ENCODE measurements around the gene MTUS2.
"Not testable (repeated sequence)": the region's sequence is repeated elsewhere in the genome, so short reads cannot be mapped to it uniquely, and the experiment has no call there.

Gene MTUS2

DNA sequence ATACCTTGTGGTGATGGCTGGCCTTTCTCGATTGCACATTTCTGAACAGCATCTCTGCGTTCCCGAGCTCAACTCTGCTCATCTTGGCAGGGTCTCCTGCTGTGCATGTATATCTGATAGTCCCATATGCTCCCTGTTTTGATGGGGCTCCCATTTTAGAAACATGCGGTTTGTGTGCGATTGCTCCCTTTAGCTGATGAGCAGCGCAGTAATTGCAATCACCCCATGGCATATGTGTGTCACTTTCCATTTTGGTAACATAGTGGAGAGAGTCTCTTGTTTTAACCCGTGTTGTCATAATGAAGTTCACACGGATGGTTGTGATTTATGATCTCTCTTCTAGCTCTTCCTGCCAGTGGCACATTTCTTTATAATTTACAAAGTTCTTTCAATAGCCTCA, 144.7 kb downstream of the MTUS2 start:
- no peak for DNase-seq

DNA sequence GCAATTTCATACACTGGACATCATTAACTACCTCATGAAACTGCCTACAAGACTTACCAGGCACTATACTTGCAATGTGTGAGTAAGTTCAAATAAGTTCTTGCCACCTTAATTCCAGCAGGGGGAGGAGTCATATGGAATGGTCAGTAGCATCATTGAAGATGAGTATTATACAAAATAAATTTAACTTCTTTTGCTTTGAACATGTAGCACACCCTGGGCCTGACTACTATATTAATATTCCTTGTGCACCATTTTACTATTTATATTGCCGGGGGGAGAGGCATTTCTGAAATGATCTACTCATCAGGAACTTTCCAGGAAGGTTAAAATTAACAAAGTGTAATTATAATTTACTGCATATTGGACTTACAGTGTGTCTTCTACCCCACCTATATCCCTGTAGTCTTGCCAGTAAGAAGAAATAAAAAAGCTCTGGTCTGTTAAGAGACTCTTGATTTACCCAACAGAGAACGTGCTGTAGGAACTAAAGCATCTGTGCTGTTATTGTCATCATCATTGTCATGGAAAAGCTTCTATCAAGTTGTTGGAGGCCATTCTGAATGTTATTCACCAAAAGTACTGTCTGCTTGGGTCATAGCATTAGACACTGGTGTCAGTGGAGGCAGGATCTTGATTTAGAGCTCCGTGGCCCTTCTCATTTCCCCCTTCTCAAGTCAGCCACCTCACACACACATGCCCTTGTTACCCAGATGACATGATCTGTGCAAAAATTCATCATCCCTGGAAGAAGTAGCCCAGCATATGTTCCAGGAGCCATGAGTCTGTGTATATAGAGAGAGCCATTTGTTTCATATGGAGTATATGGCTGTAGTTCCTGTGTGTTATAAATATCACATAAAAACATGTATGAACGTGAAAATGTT, 147.1 kb downstream of the MTUS2 start:
- peak; percentile 2 for DNase-seq

DNA sequence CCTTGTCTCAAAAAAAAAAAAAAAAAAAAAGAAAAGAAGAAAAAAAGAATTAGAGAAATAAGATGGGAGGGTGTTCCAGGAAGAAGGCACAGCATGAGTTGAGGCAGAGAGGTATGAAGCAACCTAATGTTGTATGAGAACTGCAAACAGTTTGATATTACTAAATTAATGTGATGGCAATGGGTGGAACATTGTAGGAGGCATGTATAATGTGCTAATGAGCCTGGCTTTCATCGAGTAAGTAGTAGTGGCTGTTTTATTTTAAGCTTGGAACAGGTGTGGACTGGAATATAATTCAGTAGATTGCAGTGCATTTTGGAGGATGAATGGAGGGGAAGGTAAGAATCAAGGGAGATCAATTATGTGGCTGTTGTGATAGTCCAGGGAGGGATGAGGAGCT, 156.1 kb downstream of the MTUS2 start:
- no peak for DNase-seq

DNA sequence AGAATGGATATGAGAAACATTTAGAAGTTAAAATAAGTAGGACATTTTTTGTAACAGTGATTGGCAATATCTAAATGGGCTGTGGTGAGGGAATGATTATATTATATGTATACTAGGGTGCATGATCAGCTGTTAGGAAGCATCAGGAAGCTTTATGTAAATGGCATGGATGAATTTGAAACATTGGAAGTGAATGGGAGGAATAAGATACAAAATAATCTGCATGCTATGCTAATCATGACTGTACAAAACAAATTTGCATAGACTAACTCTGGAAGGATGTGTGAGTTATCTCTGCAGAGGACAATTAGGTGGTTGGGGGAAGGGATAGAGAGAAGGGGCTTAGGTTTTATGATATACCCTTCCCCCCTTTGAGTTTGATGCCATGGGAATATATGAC, 156.5 kb downstream of the MTUS2 start:
- DNase-seq: no peak

DNA sequence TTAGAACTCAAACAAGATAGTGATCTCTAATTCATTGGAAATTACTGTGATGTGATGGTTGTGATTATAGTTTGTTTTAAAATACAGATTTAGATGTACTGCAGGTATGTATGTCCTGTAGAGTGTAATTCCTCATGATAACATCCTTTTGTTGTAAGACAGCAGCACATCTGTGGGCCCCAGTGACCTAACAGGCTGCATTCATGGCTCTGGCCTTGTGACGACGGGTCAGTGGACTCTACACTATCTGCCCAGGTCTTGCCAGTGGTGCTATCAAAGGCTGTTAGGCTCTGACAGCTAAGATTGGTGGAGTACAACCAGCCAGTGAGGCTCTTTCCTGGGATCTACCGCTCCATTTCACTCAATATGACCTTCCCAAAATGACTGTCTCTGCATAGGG, 158.4 kb downstream of the MTUS2 start:
- no peak for DNase-seq

DNA sequence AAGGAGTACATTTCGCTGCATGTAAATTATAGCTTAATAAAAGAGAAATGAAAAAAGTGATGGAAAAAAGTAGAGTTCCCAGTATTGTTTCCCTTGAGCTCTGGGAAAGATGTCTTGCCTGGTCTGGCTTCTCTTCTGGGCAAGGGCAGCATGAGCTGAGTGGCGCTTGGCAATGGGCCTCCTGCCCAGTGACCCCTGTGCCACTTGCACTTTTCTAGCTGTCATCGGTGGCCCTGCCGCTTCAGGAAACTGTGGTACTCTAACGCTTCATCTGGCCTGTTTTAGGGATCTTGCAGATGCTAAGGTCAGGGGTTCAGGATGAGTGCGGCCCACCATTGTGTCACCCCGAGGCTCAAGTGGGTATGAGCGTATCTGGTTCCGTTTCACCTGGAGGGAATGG, 161.4 kb downstream of the MTUS2 start:
- DNase-seq: no peak

DNA sequence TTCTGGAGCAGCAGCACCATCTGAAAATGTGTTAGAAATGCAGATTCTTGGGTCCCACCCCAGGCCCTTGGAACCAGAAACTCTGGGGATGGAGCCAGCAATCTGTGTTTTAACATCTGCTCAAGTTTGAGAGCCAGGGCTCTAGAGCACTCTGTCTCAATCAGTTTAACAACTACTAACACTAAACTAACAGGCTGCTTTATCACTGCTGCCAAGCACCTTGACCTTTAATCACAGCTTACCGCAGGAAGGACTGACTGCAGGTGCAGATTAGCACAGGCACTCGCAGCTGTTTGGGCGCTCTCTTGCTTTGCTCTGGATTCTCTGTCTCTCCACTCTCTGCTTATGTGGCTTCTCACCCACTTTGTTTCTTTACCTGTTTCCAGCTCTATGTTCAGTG, 163.5 kb downstream of the MTUS2 start:
- DNase-seq: no peak

DNA sequence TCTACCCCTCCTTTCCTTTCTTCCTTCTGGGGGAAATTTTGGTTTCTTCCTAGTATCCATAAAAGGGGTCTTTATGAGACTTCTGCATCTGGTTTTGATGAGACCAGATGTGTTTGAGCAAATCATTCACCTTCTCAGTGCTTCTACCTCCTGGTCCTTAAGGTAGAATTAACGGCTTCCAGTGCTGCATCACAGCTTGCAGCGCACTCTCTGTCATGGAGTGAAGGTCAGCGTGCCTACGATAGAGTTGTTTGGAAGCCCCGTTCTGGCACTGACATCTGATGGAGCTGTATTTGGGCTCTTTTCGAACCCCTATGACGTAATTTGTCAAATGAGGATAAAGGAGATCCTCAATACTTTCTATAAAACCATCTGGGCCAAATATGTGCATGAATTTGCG, 164.2 kb downstream of the MTUS2 start:
- no peak for DNase-seq

DNA sequence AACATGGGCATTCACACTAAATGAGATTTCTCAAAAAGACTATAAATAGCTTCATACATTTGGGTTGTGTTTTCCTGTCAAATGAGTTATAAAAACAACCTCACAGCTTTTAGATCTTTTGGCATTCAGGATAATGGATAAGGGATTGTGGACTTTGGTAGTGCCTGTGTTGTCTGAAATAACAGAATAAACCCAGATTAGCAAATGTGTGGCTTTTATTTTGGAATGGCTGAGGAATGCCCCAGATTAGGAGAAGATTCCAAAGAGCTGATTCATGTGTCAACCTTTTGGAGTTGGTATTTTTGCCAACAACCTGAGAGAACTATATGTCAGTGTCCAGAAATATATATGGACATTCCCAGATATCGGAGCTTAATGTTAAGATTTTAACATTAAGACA, 164.7 kb downstream of the MTUS2 start:
- no peak for DNase-seq

DNA sequence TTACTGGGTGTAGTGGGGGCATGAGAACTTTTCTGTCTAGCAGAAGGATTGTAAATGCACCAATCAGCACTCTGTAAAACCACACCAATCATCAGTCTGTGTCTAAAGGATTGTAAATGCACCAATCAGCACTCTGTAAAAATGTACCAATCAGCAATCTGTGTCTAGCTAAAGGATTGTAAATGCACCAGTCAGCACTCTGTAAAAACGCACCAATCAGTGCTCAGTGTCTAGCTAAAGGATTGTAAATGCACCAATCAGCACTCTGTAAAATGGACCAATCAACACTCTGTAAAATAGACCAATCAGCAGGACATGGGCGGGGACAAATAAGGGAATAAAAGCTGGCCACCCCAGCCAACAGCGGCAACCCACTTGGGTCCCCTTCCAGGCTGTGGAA, 170.2 kb downstream of the MTUS2 start:
- not testable (repeated sequence) for DNase-seq

DNA sequence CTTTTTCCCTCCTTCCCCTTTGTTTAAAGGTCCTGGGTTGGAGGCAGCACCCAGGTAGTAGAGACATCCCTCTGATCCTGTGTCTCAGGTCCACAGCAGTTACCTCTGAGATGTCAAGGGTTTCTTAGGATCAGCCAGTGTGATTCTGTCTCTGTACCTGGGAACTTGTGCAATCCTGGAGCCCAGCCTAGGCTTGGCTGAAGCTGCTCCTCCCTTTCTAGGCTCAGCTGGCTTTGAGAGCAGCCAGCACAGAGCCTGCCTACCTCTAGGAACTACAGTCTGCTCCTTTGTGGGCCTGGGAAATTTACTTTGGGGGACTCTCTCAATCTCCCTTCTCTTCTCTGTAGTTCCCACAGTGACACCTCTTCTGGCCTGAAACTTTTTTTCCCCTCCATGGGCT, 171.6 kb downstream of the MTUS2 start:
- DNase-seq: no peak

DNA sequence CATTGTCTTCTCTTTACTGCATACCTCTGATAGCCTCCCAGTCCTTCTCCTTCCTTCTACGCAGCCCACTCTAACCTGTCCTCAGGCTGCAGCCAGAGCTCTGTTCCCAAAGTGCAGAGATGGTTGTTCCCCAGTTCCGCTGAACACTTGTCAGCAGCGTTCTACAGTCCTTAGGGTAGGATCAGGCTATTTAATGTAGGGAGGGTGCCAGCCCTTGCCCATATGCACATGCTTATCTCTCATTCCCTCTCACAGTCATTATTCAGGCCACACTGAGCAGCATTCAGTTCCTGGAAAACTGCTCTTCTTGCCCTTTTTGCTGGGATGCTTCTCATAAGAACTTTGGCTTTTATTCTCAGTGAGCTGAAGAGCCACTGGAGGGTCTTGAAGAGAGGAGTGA, 180.7 kb downstream of the MTUS2 start:
- DNase-seq: no peak

DNA sequence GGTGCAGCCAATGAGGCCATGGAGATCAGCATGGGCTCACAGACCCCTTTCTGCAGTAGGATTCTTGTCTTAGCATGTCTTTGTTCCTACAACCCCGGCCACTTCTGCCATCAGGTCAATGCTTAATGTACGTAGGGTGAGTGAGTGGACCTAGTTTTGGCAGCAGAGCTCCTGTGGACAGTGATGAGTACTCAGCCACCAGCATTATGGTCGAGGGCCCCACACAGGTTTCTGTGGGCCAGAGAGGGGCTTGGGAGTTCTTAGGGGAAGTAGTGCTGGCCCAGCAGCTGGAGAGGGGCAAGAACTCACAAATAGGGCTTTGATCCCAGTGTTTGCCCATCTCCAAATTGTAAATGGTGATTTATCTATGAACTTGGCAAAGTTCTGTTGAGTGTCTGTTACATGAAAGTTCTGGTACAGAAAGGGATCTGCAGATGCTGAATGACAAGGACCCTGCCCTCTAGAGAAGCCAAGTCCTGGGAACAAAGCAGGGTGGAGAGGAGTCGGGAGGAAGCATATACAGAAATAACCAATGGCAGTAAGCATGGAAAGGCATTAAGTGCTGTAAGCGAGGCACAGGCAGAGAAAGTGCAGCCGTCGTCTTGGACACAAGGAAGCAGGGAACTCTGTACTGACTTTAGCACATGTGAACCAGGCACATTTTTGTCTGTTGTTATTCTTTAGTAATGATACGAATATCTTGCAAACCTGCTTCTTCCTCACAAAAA, 185.1 kb downstream of the MTUS2 start:
- DNase-seq: no peak

DNA sequence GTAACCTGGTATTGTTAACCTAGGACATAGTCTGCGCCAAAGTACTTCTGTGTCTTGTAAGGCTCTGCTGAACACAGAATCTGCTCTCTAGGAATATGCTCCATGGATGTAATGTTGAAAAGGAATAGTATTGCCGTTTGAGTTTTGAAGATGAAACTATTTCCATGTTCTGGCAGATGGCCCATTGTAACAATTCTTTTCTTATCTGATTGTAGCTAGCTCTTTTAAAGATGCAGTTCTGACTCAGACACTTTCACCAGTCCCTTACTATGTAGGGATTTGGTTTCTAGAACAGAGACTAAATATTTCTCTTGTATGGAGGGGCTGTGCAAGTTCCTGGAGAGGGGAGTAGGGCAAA, 185.6 kb downstream of the MTUS2 start:
- DNase-seq: no peak

DNA sequence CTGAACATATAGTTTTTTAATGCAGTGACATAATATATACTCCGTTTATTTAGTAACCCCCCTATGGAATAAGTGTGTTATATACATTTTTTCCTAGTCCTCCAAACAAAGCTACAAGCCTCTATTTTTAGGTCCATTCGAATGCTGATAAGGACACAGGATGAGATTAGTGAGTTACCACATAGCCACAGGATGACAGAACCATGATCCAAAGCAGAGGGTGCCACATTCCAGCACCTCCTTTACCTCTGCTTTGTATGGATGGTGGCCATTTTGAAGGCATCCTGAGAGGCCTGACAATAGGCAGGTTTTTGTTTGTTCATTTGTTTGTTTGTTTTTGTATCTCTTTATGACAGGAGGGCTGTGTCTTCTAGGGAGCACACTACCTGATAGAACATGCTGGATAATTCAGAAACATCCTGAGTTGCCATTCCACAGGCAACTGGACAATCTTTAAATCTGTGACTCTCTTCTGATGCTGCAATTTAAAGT, 186.3 kb downstream of the MTUS2 start:
- DNase-seq: no peak

DNA sequence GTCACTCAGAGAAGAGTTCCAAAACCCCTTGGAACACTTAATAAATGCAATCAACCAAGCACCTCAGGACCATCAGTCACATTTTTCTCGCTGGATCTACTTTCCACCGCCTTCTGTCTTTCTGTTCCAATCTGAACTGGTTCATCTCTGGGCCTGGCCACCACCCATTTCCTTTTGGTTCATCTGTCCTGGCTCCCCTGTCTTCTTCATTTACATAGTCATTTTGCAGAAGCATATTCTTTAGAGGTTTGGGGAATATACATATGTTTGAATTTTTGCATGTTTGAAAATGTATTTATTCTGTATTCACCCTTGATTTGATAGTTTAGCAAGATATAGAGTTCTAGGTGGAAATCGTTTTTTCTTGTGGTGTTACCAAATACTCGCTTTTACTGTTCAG, 188.2 kb downstream of the MTUS2 start:
- no peak for DNase-seq

DNA sequence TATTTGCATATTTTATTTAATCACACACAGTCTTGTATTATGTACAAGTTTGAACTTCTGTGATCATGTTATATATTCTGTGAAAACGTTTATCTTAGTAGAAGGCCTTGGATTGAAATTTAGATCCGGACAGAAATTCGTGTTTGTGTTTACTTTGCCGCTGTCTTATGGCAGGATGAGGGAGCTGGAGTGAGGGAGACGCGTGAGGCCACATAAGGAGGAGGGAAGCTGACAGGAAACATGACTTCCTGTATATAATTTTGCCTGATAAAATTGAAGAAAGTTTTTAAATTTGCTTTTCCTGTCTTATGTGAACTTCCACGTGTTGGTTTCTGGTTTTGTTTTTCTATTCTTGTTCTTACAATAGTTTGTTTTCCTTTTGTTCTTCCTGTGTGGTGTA, 200.2 kb downstream of the MTUS2 start:
- DNase-seq: no peak

DNA sequence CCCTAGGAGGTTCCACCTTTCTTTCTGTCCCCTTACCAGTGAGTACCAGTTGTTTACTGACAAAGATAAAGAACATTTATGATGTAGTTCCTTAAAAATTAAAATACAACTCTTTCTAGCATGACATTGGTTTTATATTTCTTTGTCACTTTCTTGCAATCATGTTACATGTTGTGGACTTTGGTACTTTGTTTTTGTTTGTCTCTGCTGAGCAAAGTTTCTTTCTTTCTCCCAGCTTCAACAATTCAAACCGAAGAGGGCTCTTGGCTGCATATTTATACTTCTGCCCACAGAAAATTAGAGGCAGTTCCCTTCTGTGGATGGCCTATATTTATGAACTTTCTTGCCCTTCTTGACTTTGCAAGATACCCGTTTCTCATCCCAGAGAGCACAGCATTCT, 201.2 kb downstream of the MTUS2 start:
- no peak for DNase-seq

DNA sequence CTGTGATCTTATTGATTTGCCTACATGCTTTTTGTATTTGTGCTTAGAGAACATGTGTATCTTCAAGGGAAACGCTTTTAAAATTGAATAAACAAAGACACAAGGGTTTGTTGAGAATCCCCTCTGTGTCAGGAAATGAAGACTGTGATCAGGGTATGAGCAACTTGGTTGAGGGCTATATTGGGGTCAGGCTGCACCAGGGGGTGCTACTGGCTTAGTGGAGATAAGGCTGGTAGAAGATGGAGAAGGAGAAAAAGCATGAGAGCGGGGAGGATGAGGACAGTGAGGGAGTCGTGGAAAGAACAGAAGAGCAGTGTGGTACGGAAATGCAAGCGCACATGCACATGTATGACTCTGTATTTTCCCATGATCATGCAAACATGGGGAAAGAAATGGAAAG, 201.6 kb downstream of the MTUS2 start:
- DNase-seq: no peak

DNA sequence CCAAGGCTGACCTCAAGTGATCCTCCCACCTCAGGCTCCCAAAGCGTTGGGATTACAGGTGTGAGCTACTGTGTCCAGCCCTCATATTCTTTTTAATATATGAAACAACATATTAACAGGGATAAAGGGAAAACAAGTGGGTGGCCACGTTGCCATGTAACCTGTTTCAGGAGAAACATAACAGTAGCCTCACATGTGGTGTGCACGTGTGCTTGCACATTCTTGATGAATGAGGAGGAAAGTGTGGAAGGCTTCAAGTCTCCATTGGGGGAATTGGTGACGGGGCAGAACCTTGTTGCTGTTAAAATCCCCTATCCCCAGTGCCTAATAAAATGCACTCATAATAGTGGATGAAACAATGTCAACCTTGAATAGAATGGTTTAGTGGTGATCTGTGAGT, 202.3 kb downstream of the MTUS2 start:
- DNase-seq: no peak

DNA sequence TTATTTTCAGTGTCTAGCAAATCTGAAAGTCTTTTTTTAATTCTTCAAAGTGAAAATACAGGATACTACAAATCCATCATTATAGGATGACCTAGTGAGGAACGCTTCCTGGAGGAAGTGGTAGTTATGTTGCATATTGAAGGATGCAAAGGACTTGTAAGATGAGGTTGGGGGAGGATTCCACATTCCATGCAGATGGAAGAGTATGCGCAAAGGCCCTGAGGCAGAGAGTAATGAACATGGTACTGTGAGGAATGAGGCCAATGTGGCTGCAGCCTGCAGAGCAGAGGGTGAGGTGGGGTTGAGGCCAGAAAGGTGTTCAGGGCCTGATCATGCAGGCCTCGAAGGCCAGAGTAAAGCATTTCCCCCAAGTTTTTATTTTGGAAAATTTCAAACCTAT, 202.8 kb downstream of the MTUS2 start:
- DNase-seq: no peak

DNA sequence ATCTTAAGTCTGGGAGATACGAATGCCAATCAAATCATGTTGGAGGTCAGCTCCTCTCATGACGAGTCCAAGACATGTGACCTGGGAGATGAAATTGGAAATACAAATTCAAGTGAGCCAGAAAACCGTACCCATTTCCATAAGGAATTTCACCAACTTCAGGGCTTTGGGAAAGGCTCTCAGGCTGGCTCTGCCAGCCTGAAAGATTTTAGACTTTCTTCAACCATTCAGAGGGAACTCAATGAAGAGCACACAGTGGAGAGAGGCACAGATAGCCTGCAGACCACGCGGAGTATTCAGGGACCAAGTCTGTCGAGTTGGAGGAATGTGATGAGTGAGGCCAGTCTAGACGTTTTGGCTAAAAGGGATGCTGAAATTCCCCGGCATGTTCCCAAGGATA, 204.6 kb downstream of the MTUS2 start:
- no peak for DNase-seq

DNA sequence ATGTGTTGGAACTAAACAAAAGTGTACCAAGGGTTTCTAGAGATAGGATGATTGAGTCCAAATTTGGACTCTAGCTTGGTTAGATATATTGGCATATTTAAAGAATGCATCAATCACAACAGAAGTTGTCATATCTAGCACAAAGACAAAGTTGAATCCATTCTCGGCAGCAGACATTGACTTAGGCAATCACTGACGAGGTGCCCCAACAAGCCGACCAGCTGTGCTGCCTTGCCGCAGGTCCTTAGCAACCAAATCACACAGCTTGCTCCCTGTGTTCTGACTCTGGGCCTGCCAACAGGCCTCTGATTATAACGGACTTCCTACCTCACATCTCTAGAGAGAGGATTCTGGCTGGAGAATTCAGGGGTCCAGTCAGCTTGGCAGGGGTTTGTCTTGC, 208.7 kb downstream of the MTUS2 start:
- no peak for DNase-seq

DNA sequence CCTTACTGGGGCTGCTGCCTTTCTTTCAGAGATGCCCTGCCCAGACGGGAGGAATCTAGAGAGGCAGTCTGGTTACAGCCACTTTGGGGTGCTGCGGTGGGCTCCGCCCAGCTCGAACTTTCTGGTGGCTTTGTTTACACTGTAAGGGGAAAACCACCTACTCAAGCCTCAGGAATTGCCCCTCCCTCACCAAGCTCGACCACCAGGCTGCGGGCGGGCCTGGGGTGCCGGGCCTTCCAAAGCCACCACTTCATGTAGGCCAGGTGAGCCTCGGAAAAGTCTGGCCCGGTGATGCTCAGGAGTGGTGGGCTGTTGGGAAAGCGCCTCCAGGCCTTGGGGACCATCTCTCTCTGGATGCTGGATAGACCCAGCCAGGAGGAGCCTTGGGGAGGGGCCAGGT, 218.6 kb downstream of the MTUS2 start:
- no peak for DNase-seq

DNA sequence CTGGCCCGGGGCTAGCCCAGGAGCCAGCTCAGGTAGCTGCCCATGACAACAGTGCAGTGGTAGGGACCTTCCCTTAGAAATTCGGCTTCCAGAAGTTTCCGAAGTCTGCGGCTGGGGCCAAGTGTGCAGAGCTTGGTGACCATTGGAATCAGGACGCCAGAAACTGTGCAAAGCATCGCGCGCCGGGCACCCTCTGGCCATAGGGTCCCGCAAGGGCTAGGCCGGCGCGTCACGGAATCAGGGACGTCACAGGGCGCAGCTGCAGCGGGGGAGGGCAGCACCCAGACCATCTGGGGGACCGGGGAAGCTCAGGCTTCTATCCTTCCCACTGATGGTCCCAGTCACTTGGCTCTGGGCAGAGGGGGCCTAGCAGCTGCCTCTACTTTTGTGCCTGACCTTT, 219.1 kb downstream of the MTUS2 start:
- DNase-seq: no peak
